Mucosa of descending colon (tissue), 3 donors: Measurements from ENCODE around the gene HCN2. TPM values are rescaled to one million over a fixed set of nuclear protein-coding genes. Genes with fewer than 3 reads are reported as not detected.

Experiments
- ATAC-seq: fragments of 200-7000 bp; cut with Tn5 transposase; one replicate; pipeline ENCODE4 v1.9.1; 2020; ENCODE audit warnings: mild to moderate bottlenecking, moderate library complexity
- DNase-seq, 3 donors: peaks; one replicate each; pipeline ENCODE4 v3.0.0-alpha.2; 2020
- H3K36me3 ChIP-seq: fragments of 200-600 bp; one replicate; pipeline ENCODE4 v1.8.0; 2021; ENCODE audit warnings: low read depth, mild to moderate bottlenecking
- H3K4me1 ChIP-seq: fragments of 200-600 bp; one replicate; pipeline ENCODE4 v1.8.0; 2021; ENCODE audit warnings: low read depth, mild to moderate bottlenecking
- H3K4me3 ChIP-seq: fragments of 200-600 bp; one replicate; pipeline ENCODE4 v1.8.0; 2021; ENCODE audit warnings: mild to moderate bottlenecking
- H3K9me3 ChIP-seq: fragments of 200-600 bp; one replicate; pipeline ENCODE4 v1.8.0; 2021; ENCODE audit warnings: mild to moderate bottlenecking
- CTCF ChIP-seq: fragments of 200-600 bp; IDR thresholded peaks from one replicate; pipeline ENCODE4 v1.8.0; 2022; ENCODE audit warnings: antibody characterized with exemption, mild to moderate bottlenecking
- intact Hi-C, 2 donors: fragments of 100-400 bp; cut with DNase I in 1 of 2; cut with micrococcal nuclease in 1 of 2; formaldehyde crosslinking; loops; one replicate each; pipeline versions ENCODE4 v1.11.0 to v1.11.1; 2022; cut with DNase I, micrococcal nuclease
- total RNA-seq, 3 donors: library from RNA; stranded (reverse); fragmentation: NEBNext Ultra II Directional in 2 of 3; extraction: Animal tissue kit (Norgen Biotek cat#: 25700) in 2 of 3; gene quantifications; one replicate each; pipeline versions ENCODE4 v1.2.1 to v1.2.4, GENCODE V29; 2021 to 2023
- donor health status: DM: no; HTN: no; CAD: no; lungs with moderate emphysema.
- donor health status: DM: no; HTN: no; CAD: no.
- donor health status: DM: no; HTN: yes; CAD: no.

The HCN2 gene
- total RNA-seq, 3 donors from 2014 or later, result 0.12 to 0.89 (median 0.17) TPM

- intact Hi-C loops, result no loop called here
- ATAC-seq, result peak; percentile 55
- Histone ChIP-seq H3K36me3 (no peaks in the 10 kb centered on the region), H3K4me3 (no peak overlapping the region), H3K4me1 (peaks cover 11% of the 10 kb centered on the region), H3K9me3 (no peaks in the 10 kb centered on the region)
- no peak for TF ChIP-seq CTCF
- DNase-seq, result peak in 2 of 3 donors; percentile 23 to 41
These were observed 1.6 kb downstream of the HCN2 start for GRCh38 chr19:591099-591958.

GRCh38 chr19:592101-592500 is 2.4 kb downstream of the HCN2 start:
- Histone ChIP-seq H3K9me3 (no peaks in the 10 kb centered on the region), H3K4me3 (no peak overlapping the region), H3K36me3 (no peaks in the 10 kb centered on the region), H3K4me1 (peaks cover 11% of the 10 kb centered on the region)
- DNase-seq (no peak), ATAC-seq (no peak)
- intact Hi-C loops, result no loop called here
- no peak for TF ChIP-seq CTCF

GRCh38 chr19:593055-593454 is 3.4 kb downstream of the HCN2 start:
- Histone ChIP-seq H3K4me3 (no peak overlapping the region), H3K4me1 (peaks cover 10% of the 10 kb centered on the region), H3K9me3 (no peaks in the 10 kb centered on the region), H3K36me3 (no peaks in the 10 kb centered on the region)
- TF ChIP-seq CTCF, result no peak
- ATAC-seq (no peak), DNase-seq (no peak)
- intact Hi-C loops, result no loop called here

- ATAC-seq (no peak), DNase-seq (no peak)
- Histone ChIP-seq H3K4me3 (no peak overlapping the region), H3K9me3 (no peaks in the 10 kb centered on the region), H3K36me3 (no peaks in the 10 kb centered on the region), H3K4me1 (peaks cover 7% of the 10 kb centered on the region)
- no peak for TF ChIP-seq CTCF
- intact Hi-C loops, result no loop called here
These were observed 3.8 kb downstream of the HCN2 start for GRCh38 chr19:593505-593904.

- DNase-seq, result no peak
- ATAC-seq, result no peak
- no peaks in the 10 kb centered on the region for H3K9me3 ChIP-seq
- intact Hi-C loops, result no loop called here
- peaks cover 1% of the 10 kb centered on the region for H3K4me1 ChIP-seq
- H3K4me3 ChIP-seq, result no peak overlapping the region
- H3K36me3 ChIP-seq, result no peaks in the 10 kb centered on the region
- no peak for TF ChIP-seq CTCF
These were observed 4.7 kb downstream of the HCN2 start for GRCh38 chr19:594265-594870.
